PC-3 (cell line): ENCODE results near the gene PDE6C.

Experiments
- CTCF ChIP-seq: fragments of 300-600 bp; sonication (generic); conservative IDR thresholded peaks from 2 replicates; pipeline ENCODE4 v1.5.1; 2017; ENCODE audit warnings: antibody characterized with exemption, low read depth, mild to moderate bottlenecking, low read length
- EZH2 ChIP-seq: fragments of 300-600 bp; sonication (generic); IDR thresholded peaks from one replicate; pipeline ENCODE4 v1.6.1; 2017; ENCODE audit warnings: antibody characterized with exemption, mild to moderate bottlenecking, low read length; ENCODE audit not compliant: unreplicated experiment

- TF ChIP-seq CTCF (no peak), EZH2 (no peak)
Observed at GRCh38 chr10:93597075-93597599, 15.2 kb upstream of the PDE6C start.
